Endothelial cell of umbilical vein (primary cell): ENCODE data around the gene GMCL2. TPM values are rescaled to one million over a fixed set of nuclear protein-coding genes. Genes with fewer than 3 reads are reported as not detected.
"Not testable (repeated sequence)": the region's sequence is repeated elsewhere in the genome, so short reads cannot be mapped to it uniquely, and the experiment has no call there.

Experiments used
- BruUV-seq: library from RNA; stranded (reverse); fragments of 400-500 nt; replicated peaks from 2 replicates; lab custom pipeline; 2021; lab: Mats Ljungman, UMichigan
- CTCF ChIA-PET: fragments of 300-600, 350-600 bp; sonication (Branson Sonifier 250); formaldehyde crosslinking; loops from one replicate; lab custom pipeline; 2021; ENCODE audit warnings: antibody characterized with exemption, inconsistent platforms; lab: Charles Lee
- POLR2A ChIA-PET: fragments of 300-600, 350-600 bp; sonication (Branson Sonifier 250); formaldehyde crosslinking; loops from one replicate; lab custom pipeline; 2021; ENCODE audit warnings: antibody characterized with exemption, inconsistent platforms; lab: Charles Lee
- DNase-seq: peaks from one replicate; pipeline ENCODE4 v3.0.0-alpha.2; 2011; ENCODE audit warnings: low read depth, low spot score
- FAIRE-seq: peaks from 2 replicates; lab custom pipeline; 2011; peaks lifted over from hg19 to GRCh38; lab: Jason Lieb, UNC
- H2AFZ ChIP-seq: 2 replicates; pipeline ENCODE4 v1.6.0; 2012; ENCODE audit warnings: low read depth, low read length, control low read depth, inconsistent platforms
- H3K27ac ChIP-seq: 2 replicates; pipeline ENCODE4 v1.5.1; 2011; ENCODE audit warnings: low read depth, mild to moderate bottlenecking, control low read depth, low read length, moderate library complexity; ENCODE audit not compliant: insufficient read depth
- H3K27me3 ChIP-seq, 2 experiments: 2 replicates each; pipeline versions ENCODE4 v1.6.0 to v1.6.1; 2011; ENCODE audit warnings: low read length in 2 of 2, mixed read lengths in 1 of 2; ENCODE audit not compliant: control insufficient read depth in 2 of 2, insufficient read depth in 2 of 2
- H3K36me3 ChIP-seq, 2 experiments: 2 replicates in 1 of 2; 3 replicates in 1 of 2; pipeline ENCODE4 v1.5.1; 2011; ENCODE audit warnings: low read length in 2 of 2, mild to moderate bottlenecking in 1 of 2, moderate library complexity in 1 of 2; ENCODE audit not compliant: control insufficient read depth in 2 of 2, insufficient read depth in 2 of 2; ENCODE audit errors: extremely low read depth in 1 of 2
- H3K4me1 ChIP-seq: 3 replicates; pipeline ENCODE4 v1.5.1; 2011; ENCODE audit warnings: mild to moderate bottlenecking, low read length; ENCODE audit not compliant: control insufficient read depth, insufficient read depth; ENCODE audit errors: extremely low read depth
- H3K4me2 ChIP-seq: 2 replicates; pipeline ENCODE4 v1.6.1; 2011; ENCODE audit warnings: low read length, control low read depth, mixed read lengths; ENCODE audit not compliant: insufficient read depth
- H3K4me3 ChIP-seq, 3 experiments: fragments of 200-600 bp in 1 of 3; sonication (generic), shearing (Covaris generic) in 1 of 3; replicated peaks in 1 of 3; 2 replicates each; pipeline ENCODE4 v1.5.1; 2011 to 2016; ENCODE audit warnings: control low read depth in 3 of 3, low read length in 3 of 3, mild to moderate bottlenecking in 2 of 3, inconsistent platforms in 1 of 3, low read depth in 1 of 3, moderate library complexity in 1 of 3; ENCODE audit not compliant: insufficient read depth in 1 of 3
- H3K79me2 ChIP-seq: 2 replicates; pipeline ENCODE4 v1.6.0; 2012; ENCODE audit warnings: low read length, inconsistent platforms; ENCODE audit not compliant: control insufficient read depth, insufficient read depth
- H3K9ac ChIP-seq: replicated peaks from 2 replicates; pipeline ENCODE3; 2011; ENCODE audit warnings: low read length, control low read depth; ENCODE audit not compliant: insufficient read depth; ENCODE audit errors: extremely low read depth
- H3K9me1 ChIP-seq: replicated peaks from 3 replicates; pipeline ENCODE4 v1.6.0; 2011; ENCODE audit warnings: mild to moderate bottlenecking, low read length; ENCODE audit not compliant: control insufficient read depth, insufficient read depth; ENCODE audit errors: extremely low read depth
- H3K9me3 ChIP-seq: replicated peaks from 2 replicates; pipeline ENCODE4 v1.5.1; 2012; ENCODE audit warnings: low read length, inconsistent platforms; ENCODE audit not compliant: control insufficient read depth, insufficient read depth
- H4K20me1 ChIP-seq: replicated peaks from 2 replicates; pipeline ENCODE3; 2011; ENCODE audit warnings: mild to moderate bottlenecking, low read length; ENCODE audit not compliant: control insufficient read depth, insufficient read depth; ENCODE audit errors: extremely low read depth
- EZH2 ChIP-seq: IDR thresholded peaks from 2 replicates; pipeline ENCODE4 v1.6.1; 2012; ENCODE audit warnings: borderline replicate concordance, low read depth, mild to moderate bottlenecking, moderate library complexity, low read length, inconsistent platforms; ENCODE audit not compliant: severe bottlenecking
- FOS ChIP-seq: IDR thresholded peaks from 2 replicates; pipeline ENCODE4 v1.6.1; 2011; ENCODE audit warnings: mild to moderate bottlenecking, low read length, moderate library complexity, borderline replicate concordance; ENCODE audit not compliant: insufficient read depth
- GATA2 ChIP-seq: IDR thresholded peaks from 2 replicates; pipeline ENCODE4 v1.7.0; 2011; ENCODE audit warnings: low read depth, mild to moderate bottlenecking, moderate library complexity, mixed read lengths, low read length; ENCODE audit not compliant: insufficient read length, insufficient read depth
- JUN ChIP-seq: IDR thresholded peaks from 2 replicates; pipeline ENCODE4 v1.6.1; 2011; ENCODE audit warnings: borderline replicate concordance, low read depth; ENCODE audit not compliant: insufficient read length, insufficient read depth
- MYC ChIP-seq: IDR thresholded peaks from one replicate; pipeline ENCODE4 v1.6.1; 2011; ENCODE audit warnings: mild to moderate bottlenecking, low read depth, low read length
- POLR2A ChIP-seq: IDR thresholded peaks from 2 replicates; pipeline ENCODE4 v1.6.1; 2012; ENCODE audit warnings: low read depth, mild to moderate bottlenecking, control low read depth, low read length
- POLR2AphosphoS5 ChIP-seq: IDR thresholded peaks from 2 replicates; pipeline ENCODE4 v1.6.1; 2012; ENCODE audit warnings: low read depth, mild to moderate bottlenecking, control low read depth, low read length, moderate library complexity; ENCODE audit not compliant: insufficient read depth
- dilution Hi-C: fragments of 300-500 bp; cut with MboI; formaldehyde crosslinking; loops from one replicate; pipeline ENCODE4 v1.15.0; 2019; ENCODE audit warnings: low sequenced_read_pairs; ENCODE audit not compliant: extremely low pct_ligation_motif_present
- intact Hi-C: fragments of 100-400 bp; cut with micrococcal nuclease; formaldehyde crosslinking; loops from one replicate; pipeline ENCODE4 v1.10.0; 2022
- polyA plus RNA-seq, 4 experiments: library from polyadenylated mRNA; depleted of rRNA in 3 of 4; stranded (reverse) in 3 of 4; unstranded in 1 of 4; fragments of >200 nt; gene quantifications; 2 replicates each; pipeline versions ENCODE4 v1.2.1 to v1.2.3, GENCODE V29; 2011 to 2012; ENCODE audit warnings: missing spikeins in 1 of 4
- total RNA-seq: library from RNA; stranded (reverse); gene quantifications from 2 replicates; pipeline ENCODE4 v1.2.3, GENCODE V29; 2021
- TF ChIP-seq, protein P1 (sequence below): IDR thresholded peaks from 2 replicates; pipeline ENCODE4 v1.6.1; 2011; ENCODE audit not compliant: insufficient read depth, insufficient read length
- TF ChIP-seq, protein P2 (sequence below), 2 donors: IDR thresholded peaks; 1 replicate in 1 of 2; 2 replicates in 1 of 2; pipeline ENCODE4 v1.5.1; 2011; ENCODE audit warnings: low read length in 2 of 2, mild to moderate bottlenecking in 2 of 2, moderate library complexity in 2 of 2, control low read depth in 1 of 2, inconsistent platforms in 1 of 2, low read depth in 1 of 2; ENCODE audit not compliant: insufficient read depth in 1 of 2; ENCODE audit errors: extremely low read depth in 1 of 2

GMCL2 gene
- total and polyA plus RNA-seq, 2 donors (not counting 3 experiments of a cell fraction or from before 2014, with no cell fraction given): not detected

DNA sequence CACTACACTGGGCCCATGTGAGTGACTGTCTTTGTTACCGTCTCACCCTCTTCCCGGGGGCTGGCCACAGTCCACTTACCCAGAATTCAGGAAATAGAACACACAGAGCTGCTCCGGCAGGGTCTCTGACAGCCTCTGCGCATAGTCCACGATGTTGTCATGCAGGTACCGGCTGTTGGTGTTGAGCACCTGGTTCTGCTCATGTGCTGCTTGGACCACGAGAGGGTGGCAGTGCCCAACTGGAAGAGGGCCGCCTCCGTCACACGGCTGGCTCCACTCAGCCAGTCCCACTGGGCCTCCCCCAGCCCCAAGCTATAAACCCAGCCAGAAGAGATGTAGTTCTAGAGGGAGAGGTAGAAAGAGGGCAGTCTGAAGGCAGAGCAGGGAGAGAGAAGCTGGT, 42.7 kb upstream of the GMCL2 start:
- Histone ChIP-seq H3K4me2 (no peak overlapping the region), H3K27me3 (no peaks in the 10 kb centered on the region), H2AFZ (no peak overlapping the region), H3K36me3 (peaks cover 8 to 11% of the 10 kb centered on the region in 2 experiments), H3K27ac (no peak overlapping the region), H3K9ac (no peak overlapping the region), H3K9me3 (no peaks in the 10 kb centered on the region), H3K9me1 (no peaks in the 10 kb centered on the region), H3K4me3 (no peak overlapping the region), H4K20me1 (no peaks in the 10 kb centered on the region), H3K79me2 (peaks cover 33% of the 10 kb centered on the region), H3K4me1 (peaks cover 16% of the 10 kb centered on the region)
- FAIRE-seq (no peak), DNase-seq (no peak)
- no peak for TF ChIP-seq FOS
- no peak for TF ChIP-seq JUN
- TF ChIP-seq POLR2AphosphoS5: no peak
- no peak for TF ChIP-seq EZH2
- TF ChIP-seq, protein P1, sequence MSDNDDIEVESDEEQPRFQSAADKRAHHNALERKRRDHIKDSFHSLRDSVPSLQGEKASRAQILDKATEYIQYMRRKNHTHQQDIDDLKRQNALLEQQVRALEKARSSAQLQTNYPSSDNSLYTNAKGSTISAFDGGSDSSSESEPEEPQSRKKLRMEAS: no peak
- no peak for TF ChIP-seq MYC
- TF ChIP-seq, protein P2, sequence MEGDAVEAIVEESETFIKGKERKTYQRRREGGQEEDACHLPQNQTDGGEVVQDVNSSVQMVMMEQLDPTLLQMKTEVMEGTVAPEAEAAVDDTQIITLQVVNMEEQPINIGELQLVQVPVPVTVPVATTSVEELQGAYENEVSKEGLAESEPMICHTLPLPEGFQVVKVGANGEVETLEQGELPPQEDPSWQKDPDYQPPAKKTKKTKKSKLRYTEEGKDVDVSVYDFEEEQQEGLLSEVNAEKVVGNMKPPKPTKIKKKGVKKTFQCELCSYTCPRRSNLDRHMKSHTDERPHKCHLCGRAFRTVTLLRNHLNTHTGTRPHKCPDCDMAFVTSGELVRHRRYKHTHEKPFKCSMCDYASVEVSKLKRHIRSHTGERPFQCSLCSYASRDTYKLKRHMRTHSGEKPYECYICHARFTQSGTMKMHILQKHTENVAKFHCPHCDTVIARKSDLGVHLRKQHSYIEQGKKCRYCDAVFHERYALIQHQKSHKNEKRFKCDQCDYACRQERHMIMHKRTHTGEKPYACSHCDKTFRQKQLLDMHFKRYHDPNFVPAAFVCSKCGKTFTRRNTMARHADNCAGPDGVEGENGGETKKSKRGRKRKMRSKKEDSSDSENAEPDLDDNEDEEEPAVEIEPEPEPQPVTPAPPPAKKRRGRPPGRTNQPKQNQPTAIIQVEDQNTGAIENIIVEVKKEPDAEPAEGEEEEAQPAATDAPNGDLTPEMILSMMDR (IDR thresholded peaks at IDR 0.05; ENCODE audit: extremely low read depth in 1 of 2, insufficient read depth in 1 of 2, low read depth in 1 of 2, low read length in 2 of 2): no peak
- TF ChIP-seq GATA2: no peak
- no peak for TF ChIP-seq POLR2A
- dilution Hi-C loops (no loop called here), intact Hi-C loops (no loop called here)
- BruUV-seq: no TSS peak
- POLR2A ChIA-PET: no interaction called here
- CTCF ChIA-PET: interaction anchor here (1.2 kb wide), 1 partner anchor 9 kb away, joined by 3 read pairs; no protein-coding TSS in a partner anchor

DNA sequence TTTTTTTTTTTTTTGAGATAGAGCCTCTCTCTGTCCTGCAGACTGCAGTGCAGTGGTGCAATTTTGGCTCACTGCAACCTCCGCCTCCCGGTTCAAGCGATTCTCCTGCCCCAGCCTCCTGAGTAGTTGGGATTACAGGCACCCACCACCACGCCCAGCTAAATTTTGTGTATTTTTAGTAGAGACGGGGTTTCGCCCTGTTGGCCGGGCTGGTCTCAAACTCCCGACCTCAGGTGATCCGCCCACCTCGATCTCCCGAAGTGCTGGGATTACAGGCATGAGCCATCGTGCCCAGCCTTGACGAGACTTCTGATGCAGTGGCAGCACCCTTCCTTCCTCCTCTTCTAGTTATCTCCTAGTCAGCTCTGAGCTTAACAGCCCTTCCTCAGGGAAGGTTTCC, 41.9 kb upstream of the GMCL2 start:
- H3K36me3 ChIP-seq: peaks cover 8 to 15% of the 10 kb centered on the region in 2 experiments
- H3K4me1 ChIP-seq: peaks cover 16% of the 10 kb centered on the region
- BruUV-seq, H3K4me3 ChIP-seq, H3K9me1 ChIP-seq, DNase-seq, FAIRE-seq, H3K9ac ChIP-seq, H3K4me2 ChIP-seq, H2AFZ ChIP-seq, POLR2A ChIA-PET, CTCF ChIA-PET, dilution Hi-C loops, intact Hi-C loops, H3K9me3 ChIP-seq, H4K20me1 ChIP-seq, H3K27ac ChIP-seq, H3K27me3 ChIP-seq: not testable (repeated sequence)
- peaks cover 33% of the 10 kb centered on the region for H3K79me2 ChIP-seq
